ENCODE data around the gene RASGRP1.

DNA sequence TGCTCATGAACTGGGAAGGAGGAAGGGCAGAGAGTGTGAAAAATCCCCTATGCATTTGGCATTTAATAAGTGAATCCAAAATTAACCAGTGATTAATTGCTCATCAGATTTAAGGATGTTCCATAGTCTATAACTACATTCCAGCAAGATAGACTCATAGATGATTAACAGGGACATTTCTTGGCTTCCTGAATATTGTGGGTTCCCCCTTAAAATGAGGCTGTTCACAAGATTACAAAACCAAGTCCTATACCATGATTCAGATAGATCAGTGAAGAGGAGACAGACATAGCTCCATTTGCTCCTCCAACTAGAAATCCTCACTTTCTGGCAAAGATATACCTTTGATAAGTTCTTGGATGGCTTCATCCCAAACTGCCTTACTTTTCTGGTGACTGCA, 15.4 kb downstream of the RASGRP1 start:
- TF ChIP-seq, protein P1, sequence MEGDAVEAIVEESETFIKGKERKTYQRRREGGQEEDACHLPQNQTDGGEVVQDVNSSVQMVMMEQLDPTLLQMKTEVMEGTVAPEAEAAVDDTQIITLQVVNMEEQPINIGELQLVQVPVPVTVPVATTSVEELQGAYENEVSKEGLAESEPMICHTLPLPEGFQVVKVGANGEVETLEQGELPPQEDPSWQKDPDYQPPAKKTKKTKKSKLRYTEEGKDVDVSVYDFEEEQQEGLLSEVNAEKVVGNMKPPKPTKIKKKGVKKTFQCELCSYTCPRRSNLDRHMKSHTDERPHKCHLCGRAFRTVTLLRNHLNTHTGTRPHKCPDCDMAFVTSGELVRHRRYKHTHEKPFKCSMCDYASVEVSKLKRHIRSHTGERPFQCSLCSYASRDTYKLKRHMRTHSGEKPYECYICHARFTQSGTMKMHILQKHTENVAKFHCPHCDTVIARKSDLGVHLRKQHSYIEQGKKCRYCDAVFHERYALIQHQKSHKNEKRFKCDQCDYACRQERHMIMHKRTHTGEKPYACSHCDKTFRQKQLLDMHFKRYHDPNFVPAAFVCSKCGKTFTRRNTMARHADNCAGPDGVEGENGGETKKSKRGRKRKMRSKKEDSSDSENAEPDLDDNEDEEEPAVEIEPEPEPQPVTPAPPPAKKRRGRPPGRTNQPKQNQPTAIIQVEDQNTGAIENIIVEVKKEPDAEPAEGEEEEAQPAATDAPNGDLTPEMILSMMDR (conservative IDR thresholded peaks at IDR 0.05): no peak
- TF ChIP-seq EZH2 (IDR thresholded peaks at IDR 0.05; ENCODE audit: low read depth): no peak

Data from PC-9 (cell line).